HG02678 (cell line): ENCODE results near the gene DPYSL4.

Experiments used
- ATAC-seq: cut with Tn5 transposase; IDR thresholded peaks from one replicate; pipeline ENCODE4 v1.9.1; 2021; ENCODE audit warnings: mild to moderate bottlenecking, moderate library complexity; ENCODE audit not compliant: unreplicated experiment

DPYSL4 gene

DNA sequence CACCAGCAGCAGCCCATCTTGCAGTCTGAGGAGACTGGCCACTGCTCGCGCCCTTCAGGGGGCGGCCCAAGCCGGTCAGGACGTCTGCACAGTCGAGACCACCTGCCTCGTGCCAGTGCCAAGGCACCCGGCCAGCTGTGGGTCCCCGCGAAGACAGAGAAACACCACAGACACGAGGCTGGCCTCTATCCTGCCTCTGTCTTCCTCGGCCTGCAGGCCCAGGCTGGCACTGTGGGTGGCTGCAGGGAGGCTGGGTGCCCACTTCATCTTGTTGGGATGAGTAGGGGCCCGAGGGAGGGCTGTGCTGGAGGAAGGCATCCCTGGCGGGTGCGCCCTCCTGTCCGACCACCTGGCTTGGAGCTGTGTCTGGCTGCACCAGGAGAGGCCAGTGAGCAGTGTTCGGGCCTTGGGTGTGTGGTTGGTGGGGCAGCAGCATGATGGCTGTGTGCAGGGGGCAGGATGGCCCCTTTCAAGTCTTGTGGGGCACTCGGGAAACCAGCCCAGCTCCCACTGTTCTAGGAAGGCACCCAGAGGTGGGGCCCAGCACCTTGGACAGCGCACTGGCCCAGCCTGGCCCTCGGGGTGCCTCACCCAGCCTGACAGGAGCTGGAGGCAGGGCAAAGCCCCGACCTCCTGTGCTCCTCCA is 7.3 kb downstream of the DPYSL4 start:
- no peak for ATAC-seq

DNA sequence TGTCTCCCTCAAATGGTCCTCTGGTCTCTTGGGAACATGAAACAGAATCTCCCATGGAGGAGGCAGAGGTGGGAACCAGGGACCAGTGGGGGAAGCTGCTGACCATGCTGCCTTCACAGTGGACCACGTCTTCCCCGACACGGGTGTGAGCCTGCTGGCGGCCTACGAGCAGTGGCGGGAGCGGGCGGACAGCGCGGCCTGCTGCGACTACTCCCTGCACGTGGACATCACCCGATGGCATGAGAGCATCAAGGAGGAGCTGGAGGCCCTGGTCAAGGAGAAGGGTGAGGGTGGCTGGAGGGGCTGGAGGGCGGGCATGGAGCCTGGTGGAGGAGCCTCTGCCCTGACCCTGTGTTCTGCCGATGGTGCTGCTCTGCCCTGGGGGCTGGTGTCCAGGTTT is 8.0 kb downstream of the DPYSL4 start:
- ATAC-seq = no peak

DNA sequence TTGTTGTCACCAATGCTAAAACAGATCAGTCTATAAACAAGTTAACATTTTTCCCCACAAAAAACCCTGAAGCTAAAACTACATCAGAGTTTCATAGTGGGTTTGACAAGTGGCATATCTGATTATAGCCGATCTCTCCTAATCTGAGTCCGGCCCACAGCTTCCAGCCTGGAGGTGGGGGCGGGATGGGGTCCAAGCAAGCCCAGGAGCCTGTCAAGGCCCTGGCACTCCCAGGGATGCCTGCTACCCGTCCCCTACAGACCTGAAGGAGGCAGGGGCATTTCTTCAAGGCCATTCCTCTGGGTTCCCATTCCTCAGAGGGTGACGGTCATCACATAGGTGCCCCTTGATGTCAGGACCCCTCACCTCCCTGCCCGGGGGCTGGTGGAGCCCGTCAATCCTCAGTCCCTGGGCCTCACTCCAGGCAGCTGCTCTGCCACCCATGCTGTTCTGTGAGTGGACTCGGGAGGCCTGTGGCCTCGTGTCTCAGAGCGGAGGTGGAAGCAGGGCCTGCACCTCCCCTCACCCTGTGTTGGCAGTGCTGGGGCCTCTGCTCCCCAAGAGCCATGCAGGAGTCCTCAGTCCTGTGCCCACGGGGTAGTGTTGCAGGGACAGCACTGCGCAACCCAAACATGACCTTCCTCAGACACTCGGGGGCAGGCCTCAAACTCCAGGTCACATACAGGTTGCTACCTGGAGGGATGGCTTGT is 8.8 kb downstream of the DPYSL4 start:
- ATAC-seq = no peak

DNA sequence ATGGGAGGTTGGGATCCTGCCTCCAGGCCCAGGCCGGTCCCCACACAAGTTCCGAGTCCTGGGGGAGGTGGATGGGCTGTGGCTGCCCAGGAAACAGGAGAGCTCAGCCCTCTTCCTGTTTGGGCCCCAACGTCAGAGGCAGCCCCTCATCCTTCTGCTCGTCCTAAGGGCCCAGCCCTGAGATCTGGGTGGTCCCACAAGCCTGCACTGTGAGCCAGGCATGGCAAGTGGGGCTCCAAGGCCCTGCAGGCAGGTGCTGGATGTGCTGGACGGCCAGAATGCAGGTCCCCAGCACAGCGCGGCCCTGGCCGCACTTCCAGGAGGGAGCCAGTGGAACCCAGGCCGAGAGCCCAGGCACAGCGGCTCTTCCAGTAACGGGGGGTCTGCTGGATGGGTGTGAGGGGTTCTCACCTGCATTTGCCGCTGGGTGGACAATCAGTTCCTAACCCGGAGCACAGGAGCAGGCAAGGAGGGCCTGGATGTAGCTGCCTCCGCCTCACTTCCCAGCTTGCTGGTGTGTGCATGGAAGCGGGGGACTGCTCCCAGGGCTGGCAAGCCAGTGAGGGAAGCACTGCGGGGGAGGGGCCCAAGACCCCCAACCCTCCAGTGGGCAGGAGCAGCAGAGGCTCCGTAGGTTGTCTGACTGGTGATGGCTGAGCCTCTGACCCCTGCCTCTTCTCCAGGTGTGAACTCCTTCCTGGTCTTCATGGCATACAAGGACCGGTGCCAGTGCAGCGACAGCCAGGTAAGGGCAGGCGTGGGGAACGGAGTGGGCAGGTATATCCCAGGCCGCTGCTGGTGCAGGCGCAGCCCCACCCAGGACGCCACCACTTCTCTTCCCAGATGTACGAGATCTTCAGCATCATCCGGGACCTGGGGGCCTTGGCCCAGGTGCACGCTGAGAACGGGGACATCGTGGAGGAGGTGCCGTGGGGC is 9.7 kb downstream of the DPYSL4 start:
- no peak for ATAC-seq

DNA sequence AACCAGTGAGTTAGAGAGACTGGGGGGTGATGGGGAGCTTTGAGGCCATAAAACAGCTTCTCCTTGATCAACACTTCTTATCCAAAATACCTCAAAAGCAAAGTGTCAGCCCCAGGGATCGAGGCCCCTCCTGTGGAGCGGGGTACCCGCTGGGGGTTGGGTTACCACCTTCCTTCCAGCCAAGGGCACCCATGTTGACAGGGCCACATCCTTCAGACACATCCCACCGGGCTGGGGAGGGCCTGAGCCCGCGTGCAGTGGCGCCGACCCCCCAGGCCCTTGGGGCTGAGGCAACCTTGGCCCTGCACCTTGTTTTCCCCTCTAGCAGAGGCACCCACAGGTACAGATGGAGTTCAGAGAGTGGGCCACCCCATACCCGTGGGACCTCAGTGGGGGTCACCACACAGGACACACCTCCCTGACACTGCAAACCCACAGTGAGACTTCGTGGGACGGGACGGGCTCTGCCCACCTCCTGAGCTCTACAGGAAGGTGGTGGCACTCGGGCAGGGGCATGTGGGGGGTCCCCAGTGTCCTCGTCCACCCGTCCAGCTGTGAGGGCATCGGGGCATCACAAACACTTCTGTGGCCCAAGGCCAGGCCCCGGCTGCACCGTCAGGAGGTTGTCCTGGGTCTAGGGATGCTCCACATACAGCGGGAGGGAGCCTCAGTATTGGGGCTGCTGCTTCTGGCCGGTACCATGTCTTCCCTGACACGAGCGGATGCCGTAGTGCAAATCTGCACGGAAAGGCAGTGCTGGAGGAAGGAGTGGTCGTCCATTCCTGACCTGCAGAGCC is 10.7 kb downstream of the DPYSL4 start:
- ATAC-seq = no peak

DNA sequence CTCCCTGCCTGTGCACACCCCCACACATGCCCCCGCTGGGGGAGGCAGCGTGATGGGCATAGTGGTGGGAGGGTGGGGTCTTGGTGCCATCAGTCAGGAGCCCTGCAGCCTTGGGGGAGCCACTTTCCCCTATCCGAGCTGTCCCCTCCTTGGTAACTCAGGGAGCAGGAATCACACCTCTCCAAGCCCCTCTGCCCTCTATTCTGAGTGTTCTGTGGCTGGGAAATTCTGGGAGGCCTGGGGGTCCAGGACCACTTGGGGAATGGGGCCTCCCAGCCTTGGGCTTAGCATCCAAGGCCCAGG is 11.3 kb downstream of the DPYSL4 start:
- no peak for ATAC-seq

DNA sequence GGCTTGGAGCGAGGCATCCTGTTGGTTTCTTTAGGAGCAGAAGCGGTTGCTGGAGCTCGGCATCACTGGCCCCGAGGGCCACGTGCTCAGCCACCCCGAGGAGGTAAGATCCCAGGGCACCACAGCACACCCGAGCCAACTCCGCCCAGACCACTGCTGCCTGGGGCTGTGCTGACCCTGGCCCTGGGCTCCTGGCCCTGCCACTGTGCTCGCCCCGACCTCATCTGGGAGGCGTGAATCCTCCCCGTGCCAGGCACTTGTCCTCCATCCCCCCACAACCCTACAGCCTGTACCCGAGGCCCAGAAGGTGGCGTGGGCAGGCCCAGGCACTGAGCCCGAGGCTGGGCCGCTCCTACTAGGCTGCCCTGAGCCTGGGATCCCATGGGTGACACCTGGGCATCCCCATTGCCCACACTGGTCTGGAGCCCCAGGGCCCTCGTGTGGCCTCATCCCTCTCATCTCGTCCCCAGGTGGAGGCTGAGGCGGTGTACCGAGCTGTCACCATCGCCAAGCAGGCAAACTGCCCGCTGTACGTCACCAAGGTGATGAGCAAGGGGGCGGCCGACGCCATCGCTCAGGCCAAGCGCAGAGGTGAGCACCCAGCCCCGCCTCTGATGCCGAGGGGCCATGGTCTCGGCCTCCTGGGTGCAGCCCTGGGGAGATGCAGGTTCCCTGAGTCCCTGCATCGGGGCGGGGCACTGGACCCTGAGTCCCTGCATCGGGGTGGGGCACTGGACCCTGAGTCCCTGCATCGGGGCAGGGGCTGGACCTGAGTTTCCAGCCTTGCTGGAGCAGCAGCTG is 11.8 kb downstream of the DPYSL4 start:
- ATAC-seq = no peak

DNA sequence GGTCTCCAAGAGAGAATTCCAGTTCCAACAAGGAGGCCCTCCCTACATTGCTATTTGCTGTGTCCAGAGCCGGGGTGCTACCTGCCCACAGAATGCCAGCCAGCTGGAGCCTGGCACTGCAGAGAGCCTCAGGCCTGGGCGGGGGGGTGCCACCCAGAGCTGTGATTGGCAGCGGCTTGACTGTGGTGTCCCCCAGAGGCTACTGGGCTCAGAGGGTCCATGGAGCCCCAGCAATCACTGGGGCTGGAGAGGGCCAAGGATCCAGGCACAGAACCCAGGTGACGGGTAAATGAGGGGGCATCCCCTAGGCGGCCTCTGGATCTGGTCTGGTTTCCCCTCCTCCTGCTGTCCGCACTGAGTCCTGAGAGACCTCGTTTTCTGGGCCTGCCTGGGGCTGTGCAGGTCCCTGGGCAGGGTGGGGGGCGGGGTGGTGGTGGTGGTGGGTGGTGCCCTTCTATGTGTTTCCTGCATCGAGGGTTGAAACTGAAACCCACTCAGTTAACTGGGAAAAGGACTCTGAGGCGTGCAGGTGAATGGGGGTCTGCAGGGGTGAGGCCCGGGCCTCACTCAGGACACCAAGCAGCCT is 12.6 kb downstream of the DPYSL4 start:
- ATAC-seq = no peak

DNA sequence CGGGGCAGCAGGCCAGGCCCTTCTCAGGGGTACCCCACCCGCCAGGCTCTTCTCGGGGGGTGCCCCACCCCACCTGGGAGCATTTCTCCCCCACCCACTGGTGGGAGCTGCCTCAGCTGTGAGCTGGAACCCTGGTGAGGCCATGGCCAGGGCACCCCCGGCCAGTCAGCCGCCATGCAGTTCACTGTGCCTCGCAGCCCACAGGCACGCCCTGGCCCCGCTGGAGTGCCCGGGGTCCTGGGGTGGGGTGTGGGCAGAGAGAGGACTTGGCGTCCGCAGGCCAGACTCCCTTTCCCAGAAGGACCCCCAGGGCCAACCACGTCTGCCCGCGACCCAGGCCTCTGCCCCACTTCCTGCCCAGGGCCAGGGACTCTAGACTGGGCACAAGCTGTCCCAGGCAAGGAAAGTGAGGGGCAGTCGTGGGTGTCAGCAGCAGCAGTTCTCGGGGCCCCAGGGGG is 13.1 kb downstream of the DPYSL4 start:
- no peak for ATAC-seq

DNA sequence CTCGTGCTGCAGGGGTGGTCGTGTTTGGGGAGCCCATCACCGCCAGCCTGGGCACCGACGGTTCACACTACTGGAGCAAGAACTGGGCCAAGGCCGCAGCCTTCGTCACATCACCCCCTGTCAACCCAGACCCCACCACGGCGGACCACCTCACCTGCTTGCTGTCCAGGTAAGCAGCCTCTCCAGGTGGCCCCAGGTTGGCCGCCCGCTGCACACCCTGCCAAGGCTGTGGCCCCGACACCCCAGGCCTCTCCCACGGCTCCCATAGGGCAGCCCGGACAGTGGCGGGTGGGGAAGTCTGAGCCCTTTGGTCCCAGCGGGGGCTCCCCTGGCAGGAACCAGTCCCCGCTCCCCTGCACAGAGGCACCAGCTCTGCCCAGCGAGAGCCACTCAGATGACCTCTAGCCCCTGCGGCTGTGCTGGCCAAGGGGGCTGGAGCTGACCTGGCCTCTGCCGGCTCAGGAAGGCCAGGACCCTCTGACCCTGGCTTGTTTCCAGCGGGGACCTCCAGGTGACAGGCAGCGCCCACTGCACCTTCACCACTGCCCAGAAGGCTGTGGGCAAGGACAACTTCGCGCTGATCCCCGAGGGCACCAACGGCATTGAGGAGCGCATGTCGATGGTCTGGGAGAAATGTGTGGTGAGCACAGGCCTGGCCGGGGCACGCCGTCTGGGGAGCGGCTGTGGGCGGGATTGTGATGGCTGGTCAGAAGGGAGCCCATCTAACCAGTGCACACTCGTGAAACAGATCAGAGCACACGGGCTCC is 13.8 kb downstream of the DPYSL4 start:
- ATAC-seq = no peak

DNA sequence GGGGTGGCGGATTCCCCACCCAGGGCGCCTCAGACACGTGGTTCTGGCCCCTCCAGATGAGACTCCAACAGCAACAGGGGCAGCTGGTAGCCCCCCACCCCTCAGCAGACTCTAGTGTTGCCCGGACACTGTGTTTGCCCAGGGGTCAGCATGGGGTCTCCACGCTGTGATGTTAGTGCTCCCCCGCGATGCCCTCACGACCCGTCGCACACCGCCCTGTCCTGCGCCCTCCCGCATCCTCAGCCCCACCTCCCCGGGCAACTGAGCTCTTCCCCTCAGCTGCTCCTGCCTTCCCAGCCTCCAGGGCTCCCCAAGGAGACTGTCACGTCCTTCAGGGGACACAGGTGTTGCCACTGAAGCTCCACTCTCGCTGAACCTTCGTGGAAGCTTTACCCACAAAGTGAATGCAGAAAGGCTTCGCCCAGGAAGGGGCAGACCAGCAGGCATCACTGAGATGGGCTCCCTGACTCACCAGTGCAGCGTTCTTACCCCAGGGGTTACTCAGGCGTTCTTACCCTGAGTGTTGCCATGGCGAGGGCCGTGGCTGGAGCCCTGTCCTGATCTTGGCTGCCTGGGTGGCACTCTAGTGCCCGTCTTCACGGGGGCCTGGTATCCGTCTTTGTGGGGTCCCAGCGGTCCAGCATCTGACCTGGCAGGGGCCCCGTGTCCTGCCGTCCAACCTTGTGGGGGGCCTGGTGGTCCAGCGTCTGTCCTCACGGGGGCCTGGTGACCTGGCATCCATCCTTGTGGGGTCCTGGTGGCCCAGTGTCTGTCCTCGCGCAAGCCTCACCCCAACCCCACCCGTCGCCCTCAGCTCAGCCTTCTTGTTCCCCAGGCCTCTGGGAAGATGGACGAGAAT is 14.6 kb downstream of the DPYSL4 start:
- ATAC-seq = no peak

DNA sequence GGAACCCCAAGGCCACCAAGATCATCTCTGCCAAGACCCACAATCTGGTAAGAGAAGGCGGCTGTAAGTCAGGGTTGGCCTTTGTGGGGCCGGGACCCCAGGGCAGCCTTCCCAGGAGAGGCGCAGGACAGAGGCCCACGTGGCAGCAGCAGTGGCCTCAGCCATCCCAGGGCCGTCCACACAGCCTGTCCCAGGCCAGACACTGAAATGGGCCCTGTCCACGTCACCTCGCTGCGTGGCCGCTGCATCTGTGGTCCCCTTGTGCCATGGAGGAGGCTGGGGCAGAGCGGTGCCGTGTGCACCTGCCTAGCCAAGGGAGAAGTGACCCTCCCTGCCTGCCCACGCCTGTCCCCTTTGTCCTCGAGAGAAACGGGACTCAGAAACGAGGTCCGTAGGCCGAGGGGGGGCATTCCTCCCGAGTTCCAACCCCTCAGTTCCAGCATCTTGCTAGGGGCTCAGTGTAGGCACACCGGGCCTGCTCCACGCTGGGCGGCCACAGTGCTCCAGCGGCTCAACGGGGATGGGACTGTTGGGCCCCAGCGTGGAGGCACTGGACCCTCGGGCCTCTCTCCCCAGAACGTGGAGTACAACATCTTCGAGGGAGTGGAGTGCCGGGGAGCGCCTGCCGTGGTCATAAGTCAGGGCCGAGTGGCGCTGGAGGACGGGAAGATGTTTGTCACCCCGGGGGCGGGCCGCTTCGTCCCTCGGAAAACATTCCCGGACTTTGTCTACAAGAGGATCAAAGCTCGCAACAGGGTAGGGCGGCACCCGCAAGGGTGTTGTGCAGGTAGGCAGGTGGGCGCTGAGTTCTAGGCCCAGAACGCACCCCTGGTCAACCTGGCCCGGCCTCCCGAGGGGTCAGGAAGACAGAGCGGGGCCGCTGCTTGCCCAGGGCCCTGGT is 15.6 kb downstream of the DPYSL4 start:
- ATAC-seq = no peak

DNA sequence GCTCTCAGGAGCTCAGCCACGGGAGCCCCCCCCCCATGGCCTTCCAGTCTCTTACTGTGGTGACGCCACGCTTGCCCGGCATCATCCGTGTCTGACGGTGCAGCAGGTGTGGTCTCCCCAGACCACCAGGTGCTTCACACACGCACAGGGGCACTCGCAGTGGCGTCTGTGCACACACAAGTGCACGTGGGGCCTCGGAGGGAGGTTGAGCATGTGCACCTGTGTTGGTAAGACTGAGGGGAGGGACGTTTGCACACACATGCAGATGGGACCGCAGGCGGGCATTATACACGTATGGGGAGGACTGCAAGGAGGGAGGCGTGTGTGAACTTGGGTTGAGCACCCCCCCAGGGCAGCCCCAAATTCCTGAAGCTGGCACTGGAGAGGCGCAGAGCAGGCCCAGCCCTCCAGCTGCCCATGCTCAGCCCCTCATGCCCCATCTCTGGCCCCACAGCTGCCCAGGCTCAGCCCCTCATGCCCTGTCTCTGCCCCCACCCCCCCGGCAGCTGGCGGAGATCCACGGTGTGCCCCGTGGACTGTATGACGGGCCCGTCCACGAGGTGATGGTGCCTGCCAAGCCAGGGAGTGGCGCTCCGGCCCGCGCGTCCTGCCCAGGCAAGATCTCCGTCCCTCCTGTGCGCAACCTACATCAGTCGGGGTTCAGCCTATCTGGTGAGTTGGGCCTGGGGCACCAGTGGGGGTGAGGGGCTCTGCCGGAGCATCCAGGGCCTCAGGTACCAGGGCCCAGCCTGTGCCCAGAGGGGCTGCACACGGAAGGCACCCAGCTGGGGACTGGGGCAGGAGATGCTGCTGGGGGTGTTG is 16.7 kb downstream of the DPYSL4 start:
- ATAC-seq = no peak

DNA sequence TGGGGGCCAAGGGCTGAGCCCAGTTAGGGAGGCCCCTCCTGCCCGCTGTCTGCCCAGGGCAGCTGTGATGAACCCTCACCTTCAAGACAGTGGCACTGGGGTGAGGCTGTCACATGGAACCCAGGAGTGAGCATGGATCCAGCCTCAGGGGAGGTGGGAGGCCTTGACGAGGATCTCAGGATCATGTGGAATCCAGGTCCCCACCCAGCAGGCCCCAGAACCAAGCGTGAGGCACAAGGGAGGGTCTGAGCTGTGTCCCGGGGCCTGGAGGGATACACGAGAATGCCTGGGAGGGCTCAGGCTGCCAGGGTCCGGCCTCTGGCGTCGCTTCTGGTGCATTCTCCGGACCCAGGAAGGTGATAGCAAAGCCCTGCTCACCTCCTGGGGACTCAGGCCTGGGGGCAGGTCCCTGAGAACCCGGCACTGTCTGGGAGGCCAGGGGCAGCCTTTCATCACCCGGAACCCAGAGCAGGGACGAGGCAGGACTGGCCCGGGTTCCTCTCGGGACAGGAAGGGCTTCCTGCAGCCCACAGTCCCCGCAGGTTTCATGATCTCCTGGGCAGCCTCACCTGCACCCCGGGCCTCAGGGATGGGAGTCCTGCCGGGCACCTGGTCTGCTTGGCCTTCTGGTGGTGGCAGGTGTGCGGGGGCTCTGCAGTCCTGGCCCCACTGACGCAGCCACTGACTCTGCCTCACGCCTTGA is 17.5 kb downstream of the DPYSL4 start:
- ATAC-seq = no peak

DNA sequence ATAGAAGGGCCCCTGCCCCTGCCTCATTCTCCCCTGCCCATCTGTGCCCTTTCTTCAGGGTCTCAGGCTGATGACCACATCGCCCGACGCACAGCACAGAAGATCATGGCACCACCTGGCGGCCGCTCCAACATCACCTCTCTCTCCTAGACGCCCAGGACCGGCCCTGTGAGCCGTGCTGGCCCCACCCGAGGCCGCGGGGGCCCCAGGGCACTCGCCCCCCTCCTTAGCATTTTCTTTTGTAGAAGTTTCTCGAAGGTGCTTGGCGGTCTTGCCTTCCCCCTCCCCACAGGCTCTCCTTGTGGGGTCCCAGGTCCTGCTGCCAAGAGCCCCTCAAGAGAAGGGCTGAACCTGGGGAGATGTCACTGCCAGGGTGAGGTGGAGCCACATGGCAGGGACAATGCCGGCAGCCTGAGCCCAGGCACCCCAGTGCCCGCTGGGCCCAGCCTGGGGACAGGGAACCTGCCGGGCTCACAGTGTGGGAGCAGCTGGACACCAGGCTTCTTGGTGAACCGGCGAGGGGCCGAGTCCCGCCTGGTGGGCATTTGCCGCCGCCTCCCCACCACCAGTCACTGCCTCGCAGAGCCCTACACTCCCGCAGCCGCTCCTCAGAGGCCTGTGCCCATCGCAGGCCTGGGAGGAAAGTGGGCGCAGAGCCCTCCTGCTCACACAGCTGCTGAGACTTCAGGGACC is 18.2 kb downstream of the DPYSL4 start:
- ATAC-seq = no peak
